Esophagus (tissue), 2 donors: ENCODE results near the gene RFX3. TPM values are rescaled to one million over a fixed set of nuclear protein-coding genes. Genes with fewer than 3 reads are reported as not detected.

Source experiments
- H3K27ac ChIP-seq, 2 donors: one replicate each; pipeline ENCODE4 v1.5.1; 2013; ENCODE audit warnings: low read depth in 2 of 2, mild to moderate bottlenecking in 2 of 2, inconsistent platforms in 1 of 2, low read length in 1 of 2, moderate library complexity in 1 of 2
- H3K27me3 ChIP-seq, 2 donors: one replicate each; pipeline ENCODE4 v1.6.1; 2013; ENCODE audit warnings: low read length in 2 of 2, control low read depth in 1 of 2, mild to moderate bottlenecking in 1 of 2; ENCODE audit not compliant: insufficient read depth in 2 of 2, control insufficient read depth in 1 of 2
- H3K36me3 ChIP-seq, 2 donors: one replicate each; pipeline ENCODE4 v1.6.1; 2013; ENCODE audit warnings: low read length in 1 of 2; ENCODE audit not compliant: control insufficient read depth in 2 of 2, insufficient read depth in 2 of 2
- H3K4me1 ChIP-seq, 2 donors: one replicate each; pipeline ENCODE4 v1.6.1; 2013; ENCODE audit warnings: low read length in 1 of 2; ENCODE audit not compliant: control insufficient read depth in 2 of 2, insufficient read depth in 2 of 2
- H3K4me3 ChIP-seq, 2 donors: one replicate each; pipeline ENCODE4 v1.5.1; 2013; ENCODE audit warnings: low read length in 2 of 2, mild to moderate bottlenecking in 2 of 2, low read depth in 1 of 2, moderate library complexity in 1 of 2
- H3K9me3 ChIP-seq, 2 donors: one replicate each; pipeline ENCODE4 v1.6.1; 2013; ENCODE audit warnings: mild to moderate bottlenecking in 2 of 2, low read depth in 1 of 2, low read length in 1 of 2, moderate library complexity in 1 of 2; ENCODE audit not compliant: control insufficient read depth in 2 of 2, insufficient read depth in 1 of 2
- WGBS, 2 donors: extraction: QIAGEN DNeasy Blood & Tissue Kit; methylation state at CpG; one replicate each; pipeline ENCODE4 v1.1.7; 2013; 5-methylcytosine and 5-hydroxymethylcytosine counted together
- polyA plus RNA-seq, 2 donors: library from polyadenylated mRNA; stranded (reverse); fragments of 200-250 nt; gene quantifications; one replicate each; pipeline ENCODE4 v1.2.3, GENCODE V29; 2013
- donor health status: healthy with polysubstance abuse.
- donor health status: Bipolar disorder and iron deficiency.

RFX3 gene
- polyA plus RNA-seq, 2 donors, result 0.61 to 1.2 TPM

- H3K9me3 ChIP-seq, result no peaks in the 10 kb centered on the region
- no peaks in the 10 kb centered on the region for H3K27me3 ChIP-seq
- no peak overlapping the region for H3K27ac ChIP-seq
- 69 to 72% methylated on average over 4 of the region's 4 CpGs for WGBS, 2 donors
- no peaks in the 10 kb centered on the region for H3K36me3 ChIP-seq
- no peak overlapping the region for H3K4me3 ChIP-seq
- H3K4me1 ChIP-seq, result no peaks in the 10 kb centered on the region
Measured at GRCh38 chr9:3468421-3469205, 57.2 kb downstream of the RFX3 start.

GRCh38 chr9:3467593-3468219 is 58.1 kb downstream of the RFX3 start:
- no peaks in the 10 kb centered on the region for H3K4me1 ChIP-seq

GRCh38 chr9:3464033-3464638 is 61.7 kb downstream of the RFX3 start:
- 91 to 92% methylated on average over 6 of the region's 6 CpGs for whole genome bisulfite sequencing, 2 donors
- Histone ChIP-seq H3K9me3 (no peaks in the 10 kb centered on the region), H3K27me3 (no peaks in the 10 kb centered on the region), H3K27ac (no peak overlapping the region), H3K36me3 (no peaks in the 10 kb centered on the region), H3K4me3 (no peak overlapping the region), H3K4me1 (no peaks in the 10 kb centered on the region)

More at GRCh38 chr9:3467593-3468219, 58.1 kb downstream of the RFX3 start:
- Histone ChIP-seq H3K36me3 (no peaks in the 10 kb centered on the region), H3K27ac (no peak overlapping the region), H3K27me3 (no peaks in the 10 kb centered on the region), H3K9me3 (no peaks in the 10 kb centered on the region), H3K4me3 (no peak overlapping the region)
- 67 to 73% methylated on average over 4 of the region's 4 CpGs for WGBS, 2 donors

GRCh38 chr9:3458806-3459475 is 66.9 kb downstream of the RFX3 start:
- H3K27ac ChIP-seq, result no peak overlapping the region
- no peaks in the 10 kb centered on the region for H3K36me3 ChIP-seq
- no peak overlapping the region for H3K4me3 ChIP-seq
- WGBS, 2 donors, result 71 to 75% methylated on average over 3 of the region's 3 CpGs
- H3K27me3 ChIP-seq, result no peaks in the 10 kb centered on the region
- no peaks in the 10 kb centered on the region for H3K9me3 ChIP-seq
- H3K4me1 ChIP-seq, result peaks cover 0 to 2% of the 10 kb centered on the region in 2 donors

GRCh38 chr9:3457175-3457574 is 68.6 kb downstream of the RFX3 start:
- no peak overlapping the region for H3K27ac ChIP-seq
- no peaks in the 10 kb centered on the region for H3K36me3 ChIP-seq
- H3K9me3 ChIP-seq, result no peaks in the 10 kb centered on the region
- H3K4me1 ChIP-seq, result peaks cover 0 to 2% of the 10 kb centered on the region in 2 donors
- no peaks in the 10 kb centered on the region for H3K27me3 ChIP-seq
- no peak overlapping the region for H3K4me3 ChIP-seq

- H3K4me3 ChIP-seq, result no peak overlapping the region
- no peak overlapping the region for H3K27ac ChIP-seq
- 73 to 85% methylated on average over 3 of the region's 3 CpGs for WGBS, 2 donors
- H3K27me3 ChIP-seq, result no peaks in the 10 kb centered on the region
- H3K9me3 ChIP-seq, result no peaks in the 10 kb centered on the region
- peaks cover 0 to 2% of the 10 kb centered on the region in 2 donors for H3K4me1 ChIP-seq
- H3K36me3 ChIP-seq, result no peaks in the 10 kb centered on the region
Measured at GRCh38 chr9:3455717-3456116, 70.1 kb downstream of the RFX3 start.

GRCh38 chr9:3455094-3455493 is 70.7 kb downstream of the RFX3 start:
- no peak overlapping the region for H3K4me3 ChIP-seq
- H3K27me3 ChIP-seq, result no peaks in the 10 kb centered on the region
- no peaks in the 10 kb centered on the region for H3K36me3 ChIP-seq
- H3K9me3 ChIP-seq, result no peaks in the 10 kb centered on the region
- H3K27ac ChIP-seq, result no peak overlapping the region
- WGBS, 2 donors, result 79 to 83% methylated on average over 2 of the region's 2 CpGs
- peaks cover 0 to 2% of the 10 kb centered on the region in 2 donors for H3K4me1 ChIP-seq

- Histone ChIP-seq H3K27ac (no peak overlapping the region), H3K36me3 (no peaks in the 10 kb centered on the region), H3K4me3 (no peak overlapping the region), H3K4me1 (peaks cover 0 to 2% of the 10 kb centered on the region in 2 donors), H3K9me3 (no peaks in the 10 kb centered on the region), H3K27me3 (no peaks in the 10 kb centered on the region)
- WGBS, 2 donors, result 93 to 94% methylated on average over 1 of the region's 1 CpG
Measured at GRCh38 chr9:3451956-3452355, 73.8 kb downstream of the RFX3 start.

- no peaks in the 10 kb centered on the region for H3K4me1 ChIP-seq
- H3K36me3 ChIP-seq, result no peaks in the 10 kb centered on the region
- H3K27me3 ChIP-seq, result no peaks in the 10 kb centered on the region
- WGBS, 2 donors, result 57 to 60% methylated on average over 1 of the region's 1 CpG
- no peak overlapping the region for H3K27ac ChIP-seq
- no peak overlapping the region for H3K4me3 ChIP-seq
- no peaks in the 10 kb centered on the region for H3K9me3 ChIP-seq
Measured at GRCh38 chr9:3447788-3448187, 78.0 kb downstream of the RFX3 start.
